Mesendoderm (in vitro differentiated cells): ENCODE measurements around the gene ARMC3.

ENCODE experiments used
- DNase-seq: peaks from one replicate; pipeline ENCODE4 v3.0.0; 2013
- H2AK5ac ChIP-seq: 2 replicates; pipeline ENCODE4 v1.6.1; 2013; ENCODE audit warnings: low read length, inconsistent platforms
- H2BK120ac ChIP-seq: 2 replicates; pipeline ENCODE4 v1.6.1; 2013; ENCODE audit warnings: low read depth, mild to moderate bottlenecking, low read length, moderate library complexity, mixed read lengths
- H2BK15ac ChIP-seq: replicated peaks from 2 replicates; pipeline ENCODE4 v1.6.1; 2013; ENCODE audit warnings: low read depth, mild to moderate bottlenecking, moderate library complexity
- H2BK5ac ChIP-seq: 2 replicates; pipeline ENCODE4 v1.6.1; 2013; ENCODE audit warnings: low read length, inconsistent platforms
- H3K18ac ChIP-seq: 2 replicates; pipeline ENCODE4 v1.6.1; 2013; ENCODE audit warnings: mild to moderate bottlenecking, low read length, mixed read lengths
- H3K23ac ChIP-seq: one replicate; pipeline ENCODE4 v1.6.1; 2013; ENCODE audit warnings: low read length
- H3K27ac ChIP-seq: 2 replicates; pipeline ENCODE4 v1.5.1; 2013; ENCODE audit warnings: low read depth, mild to moderate bottlenecking, inconsistent platforms, low read length, moderate library complexity
- H3K27me3 ChIP-seq: 2 replicates; pipeline ENCODE4 v1.6.1; 2013; ENCODE audit warnings: low read length, control low read depth, mild to moderate bottlenecking, inconsistent platforms; ENCODE audit not compliant: insufficient read depth, poor library complexity
- H3K36me3 ChIP-seq: 2 replicates; pipeline ENCODE4 v1.6.1; 2013; ENCODE audit warnings: low read length, inconsistent platforms; ENCODE audit not compliant: control insufficient read depth, insufficient read depth
- H3K4ac ChIP-seq: one replicate; pipeline ENCODE4 v1.6.1; 2013; ENCODE audit warnings: low read depth, mild to moderate bottlenecking, low read length, moderate library complexity
- H3K4me1 ChIP-seq: 2 replicates; pipeline ENCODE4 v1.6.1; 2013; ENCODE audit warnings: low read depth, low read length, inconsistent platforms; ENCODE audit not compliant: control insufficient read depth
- H3K4me2 ChIP-seq: 2 replicates; pipeline ENCODE4 v1.6.1; 2013; ENCODE audit warnings: low read length
- H3K4me3 ChIP-seq: 2 replicates; pipeline ENCODE4 v1.5.1; 2013; ENCODE audit warnings: mild to moderate bottlenecking, low read length
- H3K56ac ChIP-seq: one replicate; pipeline ENCODE4 v1.6.1; 2013; ENCODE audit warnings: low read length
- H3K79me1 ChIP-seq: 2 replicates; pipeline ENCODE4 v1.6.1; 2013; ENCODE audit warnings: low read length, inconsistent platforms
- H3K79me2 ChIP-seq: 2 replicates; pipeline ENCODE4 v1.6.1; 2013; ENCODE audit warnings: mild to moderate bottlenecking, low read length; ENCODE audit not compliant: control insufficient read depth, insufficient read depth
- H3K9ac ChIP-seq: 2 replicates; pipeline ENCODE4 v1.6.1; 2013; ENCODE audit warnings: low read length, inconsistent platforms
- H4K5ac ChIP-seq: one replicate; pipeline ENCODE4 v1.6.1; 2013; ENCODE audit warnings: low read length
- H4K8ac ChIP-seq: one replicate; pipeline ENCODE4 v1.6.1; 2013; ENCODE audit warnings: low read depth, mild to moderate bottlenecking, control low read depth, low read length, moderate library complexity
- whole genome bisulfite sequencing: extraction: QIAGEN DNeasy Blood & Tissue Kit; methylation state at CpG from one replicate; pipeline ENCODE4 v1.1.7; 2013; ENCODE audit warnings: low lambda C conversion rate, missing lambda C conversion rate; ENCODE audit not compliant: insufficient coverage; ENCODE audit errors: extremely low coverage; 5-methylcytosine and 5-hydroxymethylcytosine counted together

Gene ARMC3

DNA sequence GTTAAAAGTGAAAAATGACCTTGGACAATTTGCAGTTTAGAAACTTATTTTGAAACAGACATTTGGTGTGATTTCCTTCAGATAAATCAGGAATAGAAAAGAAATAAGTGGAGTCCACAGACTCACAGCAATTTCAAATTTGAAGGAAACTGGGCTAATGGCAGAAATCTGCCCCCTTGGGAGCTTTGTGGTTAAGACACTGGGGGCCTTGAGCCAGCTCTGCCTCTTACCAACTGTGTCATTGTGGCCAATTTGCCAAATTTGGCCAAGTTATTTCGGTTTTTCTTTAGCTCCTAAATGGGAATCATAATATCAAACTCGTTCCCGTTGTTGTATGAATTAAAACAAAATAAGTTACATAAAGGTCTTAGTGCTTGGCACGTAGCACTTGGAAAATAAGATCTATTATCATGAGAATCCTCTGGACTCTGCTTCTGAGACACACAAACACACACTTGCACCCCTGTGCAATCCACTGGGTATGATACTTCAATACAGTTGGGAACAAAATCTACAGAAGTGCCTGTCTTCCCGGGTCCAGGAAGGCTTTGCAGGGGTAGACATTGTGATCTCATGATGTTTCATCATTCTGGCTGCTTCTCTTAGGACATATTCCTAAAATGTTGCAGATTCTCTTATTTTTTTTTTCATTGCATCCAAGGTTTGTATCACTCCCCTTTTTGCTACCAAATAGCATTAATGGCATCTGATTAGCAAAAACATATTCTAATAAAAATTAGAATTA lies 4.9 kb downstream of the ARMC3 start:
- H3K27ac ChIP-seq, result no peak overlapping the region
- no peaks in the 10 kb centered on the region for H3K79me1 ChIP-seq
- no peak overlapping the region for H4K5ac ChIP-seq
- H3K18ac ChIP-seq, result no peak overlapping the region
- no peak overlapping the region for H3K4ac ChIP-seq
- no peak overlapping the region for H4K8ac ChIP-seq
- no peak overlapping the region for H3K23ac ChIP-seq
- no peaks in the 10 kb centered on the region for H3K4me1 ChIP-seq
- no CpG with 5 or more reads among the region's 5 CpGs for WGBS
- no peak overlapping the region for H3K4me2 ChIP-seq
- no peak overlapping the region for H3K56ac ChIP-seq
- H3K36me3 ChIP-seq, result no peaks in the 10 kb centered on the region
- no peaks in the 10 kb centered on the region for H3K27me3 ChIP-seq
- H2BK5ac ChIP-seq, result no peak overlapping the region
- no peak for DNase-seq
- H3K4me3 ChIP-seq, result no peak overlapping the region
- no peaks in the 10 kb centered on the region for H3K79me2 ChIP-seq
- no peak overlapping the region for H2AK5ac ChIP-seq
- H2BK120ac ChIP-seq, result no peak overlapping the region
- no peak overlapping the region for H3K9ac ChIP-seq
- no peak overlapping the region for H2BK15ac ChIP-seq

DNA sequence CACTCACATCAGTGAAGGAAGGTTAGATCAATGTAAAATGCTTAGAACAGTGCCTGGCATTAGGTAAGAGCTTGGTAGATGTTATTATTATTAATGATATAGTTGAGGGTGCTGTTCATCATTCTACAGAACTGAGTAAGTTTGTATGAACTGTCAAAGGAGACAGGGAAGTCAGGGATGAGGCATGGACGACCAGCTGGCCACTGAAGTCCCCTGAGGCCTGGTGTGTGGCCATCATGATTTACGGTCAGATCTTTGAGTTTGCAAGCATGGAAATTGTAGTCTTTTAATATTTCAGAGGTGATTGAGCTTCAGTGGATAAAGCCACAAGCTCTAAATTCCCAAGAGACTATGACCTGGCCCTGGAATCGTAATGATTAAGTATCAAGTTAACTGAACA lies 6.9 kb downstream of the ARMC3 start:
- no peak overlapping the region for H3K18ac ChIP-seq
- H4K8ac ChIP-seq, result no peak overlapping the region
- no CpG with 5 or more reads among the region's 3 CpGs for WGBS
- no peak for DNase-seq
- H3K36me3 ChIP-seq, result no peaks in the 10 kb centered on the region
- no peak overlapping the region for H2BK5ac ChIP-seq
- no peak overlapping the region for H3K27ac ChIP-seq
- no peak overlapping the region for H2BK120ac ChIP-seq
- no peak overlapping the region for H3K23ac ChIP-seq
- no peak overlapping the region for H3K9ac ChIP-seq
- no peaks in the 10 kb centered on the region for H3K27me3 ChIP-seq
- no peak overlapping the region for H4K5ac ChIP-seq
- no peak overlapping the region for H2BK15ac ChIP-seq
- H3K4me1 ChIP-seq, result no peaks in the 10 kb centered on the region
- H3K56ac ChIP-seq, result no peak overlapping the region
- H3K79me1 ChIP-seq, result no peaks in the 10 kb centered on the region
- no peaks in the 10 kb centered on the region for H3K79me2 ChIP-seq
- H3K4me3 ChIP-seq, result no peak overlapping the region
- H2AK5ac ChIP-seq, result no peak overlapping the region
- H3K4me2 ChIP-seq, result no peak overlapping the region
- H3K4ac ChIP-seq, result no peak overlapping the region

DNA sequence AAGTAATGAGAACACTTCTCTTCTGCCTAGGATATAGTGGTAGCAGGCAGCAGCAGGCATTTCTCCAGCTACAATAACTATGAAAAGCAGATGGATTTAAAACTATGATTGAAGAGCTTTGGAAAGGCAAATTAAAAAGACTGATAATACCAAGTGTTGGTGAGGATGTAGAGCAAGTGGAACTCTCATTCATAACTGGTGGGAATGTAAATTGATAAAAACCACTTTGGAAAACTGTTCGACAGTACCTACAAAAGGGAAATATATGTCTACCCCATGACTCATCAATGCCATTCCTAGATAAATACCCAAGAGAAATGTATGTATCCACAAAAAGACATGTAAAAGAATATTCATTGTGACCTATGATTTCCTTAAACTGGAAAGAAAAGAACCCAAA lies 14.6 kb downstream of the ARMC3 start:
- Histone ChIP-seq H3K4me3 (no peak overlapping the region), H2AK5ac (no peak overlapping the region), H3K79me2 (no peaks in the 10 kb centered on the region), H3K23ac (no peak overlapping the region), H2BK5ac (no peak overlapping the region), H3K4me1 (no peaks in the 10 kb centered on the region), H2BK15ac (no peak overlapping the region), H3K18ac (no peak overlapping the region), H3K36me3 (no peaks in the 10 kb centered on the region), H2BK120ac (no peak overlapping the region), H3K27me3 (no peaks in the 10 kb centered on the region), H3K56ac (no peak overlapping the region), H3K4me2 (no peak overlapping the region), H3K4ac (no peak overlapping the region), H4K5ac (no peak overlapping the region), H3K27ac (no peak overlapping the region), H3K9ac (no peak overlapping the region), H4K8ac (no peak overlapping the region), H3K79me1 (no peaks in the 10 kb centered on the region)
- DNase-seq, result no peak
- WGBS, result no CpG with 5 or more reads among the region's 1 CpG

DNA sequence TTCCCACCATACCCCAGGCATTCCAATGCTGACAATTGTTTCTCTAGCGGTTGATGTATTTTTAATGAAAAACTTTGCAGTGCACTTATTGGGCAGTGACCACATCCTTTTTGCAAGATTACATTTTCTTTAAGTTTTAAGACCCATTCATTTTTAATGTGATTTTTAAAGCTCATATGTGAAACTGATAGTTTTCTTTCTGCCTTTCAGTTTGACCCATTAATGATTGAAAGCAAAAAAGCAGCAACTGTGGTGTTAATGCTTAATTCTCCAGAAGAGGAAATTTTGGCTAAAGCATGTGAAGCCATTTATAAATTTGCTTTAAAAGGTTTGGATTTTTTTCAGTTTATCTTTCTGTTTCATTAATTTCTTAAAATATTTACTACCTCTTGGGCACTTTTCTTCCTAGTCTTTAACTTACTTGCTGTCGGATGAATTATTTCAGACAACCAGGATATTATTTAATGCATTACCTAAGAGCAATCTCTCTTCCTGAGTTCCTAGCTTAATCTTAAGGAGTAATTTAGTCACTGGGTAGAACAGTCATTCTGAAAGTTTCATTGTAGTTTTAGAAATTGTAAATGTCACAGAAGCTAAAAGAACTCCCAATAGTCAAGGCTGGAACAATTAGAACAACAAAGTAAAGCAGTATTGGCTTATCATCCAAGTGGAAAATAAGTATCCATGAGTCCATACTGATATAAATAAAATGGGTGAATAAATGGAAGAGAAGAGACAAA lies 18.3 kb downstream of the ARMC3 start:
- no peak overlapping the region for H3K56ac ChIP-seq
- H3K4me3 ChIP-seq, result no peak overlapping the region
- no peak overlapping the region for H3K4ac ChIP-seq
- no peak for DNase-seq
- H3K79me1 ChIP-seq, result no peaks in the 10 kb centered on the region
- no peak overlapping the region for H3K18ac ChIP-seq
- no peak overlapping the region for H2BK5ac ChIP-seq
- no peaks in the 10 kb centered on the region for H3K36me3 ChIP-seq
- no peaks in the 10 kb centered on the region for H3K27me3 ChIP-seq
- no peak overlapping the region for H3K23ac ChIP-seq
- no CpG with 5 or more reads among the region's 2 CpGs for WGBS
- H3K79me2 ChIP-seq, result no peaks in the 10 kb centered on the region
- H3K4me2 ChIP-seq, result no peak overlapping the region
- no peak overlapping the region for H2BK120ac ChIP-seq
- no peak overlapping the region for H4K8ac ChIP-seq
- H2AK5ac ChIP-seq, result no peak overlapping the region
- H3K27ac ChIP-seq, result no peak overlapping the region
- no peak overlapping the region for H3K9ac ChIP-seq
- no peak overlapping the region for H4K5ac ChIP-seq
- H2BK15ac ChIP-seq, result no peak overlapping the region
- no peaks in the 10 kb centered on the region for H3K4me1 ChIP-seq

DNA sequence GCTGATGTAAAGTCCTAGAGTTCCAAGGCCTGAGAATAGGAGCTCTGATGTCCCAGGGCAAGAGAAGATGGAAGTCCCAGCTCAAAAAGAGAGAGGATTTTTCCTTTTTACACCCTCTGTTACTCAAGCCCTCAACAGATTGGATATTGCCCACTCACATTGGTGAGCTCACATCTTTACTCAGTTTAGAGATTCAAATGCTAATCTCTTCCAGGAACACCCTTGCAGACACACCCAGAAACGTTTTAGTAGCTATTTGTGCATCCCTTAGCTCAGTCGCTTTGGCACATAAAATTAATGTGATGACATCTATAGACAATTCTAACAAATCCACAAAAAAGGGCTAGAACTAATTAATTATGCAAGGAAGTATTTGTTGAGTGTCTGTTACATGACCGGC lies 27.1 kb downstream of the ARMC3 start:
- Histone ChIP-seq H3K4ac (no peak overlapping the region), H2BK5ac (no peak overlapping the region), H3K4me3 (no peak overlapping the region), H3K56ac (no peak overlapping the region), H3K18ac (no peak overlapping the region), H3K4me2 (no peak overlapping the region), H2AK5ac (no peak overlapping the region), H3K79me1 (no peaks in the 10 kb centered on the region), H4K5ac (no peak overlapping the region), H3K27me3 (no peaks in the 10 kb centered on the region), H3K4me1 (no peaks in the 10 kb centered on the region), H4K8ac (no peak overlapping the region), H3K36me3 (no peaks in the 10 kb centered on the region), H3K79me2 (no peaks in the 10 kb centered on the region), H2BK120ac (no peak overlapping the region), H3K9ac (no peak overlapping the region), H2BK15ac (no peak overlapping the region), H3K27ac (no peak overlapping the region), H3K23ac (no peak overlapping the region)
- DNase-seq, result no peak
- WGBS, result no CpG with 5 or more reads among the region's 3 CpGs
